ENCODE measurements around the gene TM7SF3.
A peak's percentile ranks its signal among the peaks of the same experiment; 100 is the strongest.

Gene TM7SF3

DNA sequence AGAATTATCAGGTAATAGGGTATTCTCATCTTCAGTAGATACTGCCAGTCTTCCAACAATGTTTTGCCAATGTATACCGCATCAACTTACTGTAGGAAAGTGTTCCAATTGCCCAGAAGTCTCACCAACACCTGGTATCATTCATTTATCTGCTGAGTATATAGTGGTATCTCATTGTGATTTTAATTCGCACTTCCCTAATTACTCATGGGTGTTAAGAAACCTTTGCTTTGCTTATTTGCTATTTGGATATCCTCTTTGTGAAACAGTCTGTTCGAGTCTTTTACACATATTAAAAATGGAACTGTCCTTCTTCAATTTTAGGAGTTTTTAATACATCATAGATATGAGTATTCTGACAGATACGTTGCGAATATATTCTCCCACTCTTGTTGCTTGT lies 6.1 kb downstream of the TM7SF3 start:
- no peak overlapping the region for H3K4me3 ChIP-seq (replicated peaks in 1 of 2; ENCODE audit: low read depth in 2 of 2, low read length in 2 of 2)
- TF ChIP-seq, protein P1, sequence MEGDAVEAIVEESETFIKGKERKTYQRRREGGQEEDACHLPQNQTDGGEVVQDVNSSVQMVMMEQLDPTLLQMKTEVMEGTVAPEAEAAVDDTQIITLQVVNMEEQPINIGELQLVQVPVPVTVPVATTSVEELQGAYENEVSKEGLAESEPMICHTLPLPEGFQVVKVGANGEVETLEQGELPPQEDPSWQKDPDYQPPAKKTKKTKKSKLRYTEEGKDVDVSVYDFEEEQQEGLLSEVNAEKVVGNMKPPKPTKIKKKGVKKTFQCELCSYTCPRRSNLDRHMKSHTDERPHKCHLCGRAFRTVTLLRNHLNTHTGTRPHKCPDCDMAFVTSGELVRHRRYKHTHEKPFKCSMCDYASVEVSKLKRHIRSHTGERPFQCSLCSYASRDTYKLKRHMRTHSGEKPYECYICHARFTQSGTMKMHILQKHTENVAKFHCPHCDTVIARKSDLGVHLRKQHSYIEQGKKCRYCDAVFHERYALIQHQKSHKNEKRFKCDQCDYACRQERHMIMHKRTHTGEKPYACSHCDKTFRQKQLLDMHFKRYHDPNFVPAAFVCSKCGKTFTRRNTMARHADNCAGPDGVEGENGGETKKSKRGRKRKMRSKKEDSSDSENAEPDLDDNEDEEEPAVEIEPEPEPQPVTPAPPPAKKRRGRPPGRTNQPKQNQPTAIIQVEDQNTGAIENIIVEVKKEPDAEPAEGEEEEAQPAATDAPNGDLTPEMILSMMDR (IDR thresholded peaks at IDR 0.05; ENCODE audit: low read depth, low read length), result no peak
- no peak for DNase-seq (ENCODE audit: low read depth in 2 of 2)

DNA sequence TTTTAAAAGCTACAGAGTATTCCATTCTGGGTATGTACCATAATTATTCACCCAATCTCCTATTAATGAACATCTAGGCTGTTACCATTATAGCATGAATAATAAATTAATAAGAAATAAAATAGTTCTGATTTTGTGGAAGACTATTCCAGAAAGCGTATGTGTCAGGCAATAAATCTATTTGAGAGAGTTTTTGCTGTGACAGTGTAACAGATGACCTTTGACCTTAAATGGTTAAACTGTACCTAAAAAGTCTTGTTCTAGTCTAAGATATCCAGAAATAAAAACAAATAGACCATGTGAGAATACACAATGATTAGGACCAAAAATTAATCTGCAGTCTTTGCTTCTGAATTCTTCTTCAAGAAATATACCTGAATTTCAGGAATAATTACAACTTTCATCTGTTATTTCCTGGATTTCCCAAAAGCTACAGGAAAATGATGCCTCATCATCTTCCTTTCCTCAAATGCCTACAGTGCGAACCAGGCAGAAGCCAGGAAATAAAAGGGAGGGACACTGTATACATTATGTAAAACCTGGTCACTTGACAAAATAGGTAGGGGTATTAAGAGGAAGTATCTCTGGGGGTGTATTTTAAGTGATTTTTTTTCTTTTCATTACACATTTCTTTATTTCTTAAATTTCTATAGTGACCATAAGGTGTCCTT lies 7.3 kb downstream of the TM7SF3 start:
- TF ChIP-seq, protein P1 (IDR thresholded peaks at IDR 0.05; ENCODE audit: low read depth, low read length), result no peak
- no peak overlapping the region for H3K4me3 ChIP-seq (replicated peaks in 1 of 2; ENCODE audit: low read depth in 2 of 2, low read length in 2 of 2)
- no peak for DNase-seq (ENCODE audit: low read depth in 2 of 2)

DNA sequence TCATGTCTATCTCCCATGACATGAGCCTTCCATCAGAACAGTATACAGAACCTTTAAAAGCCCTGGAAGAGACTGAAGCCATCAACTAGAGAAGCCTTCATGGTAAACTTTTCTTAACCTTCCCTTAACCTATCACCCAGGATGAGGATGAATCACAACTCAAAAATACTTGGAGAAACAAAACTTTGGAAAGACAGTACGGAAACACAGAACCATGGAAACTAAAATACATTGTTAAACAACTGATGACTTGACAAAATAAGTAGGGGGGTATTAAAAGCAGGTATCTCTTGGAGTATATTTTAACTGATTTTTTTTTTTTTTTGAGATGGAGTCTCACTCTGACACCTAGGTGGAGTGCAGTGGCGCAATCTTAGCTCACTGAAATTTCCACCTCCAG lies 8.7 kb downstream of the TM7SF3 start:
- TF ChIP-seq, protein P1 (IDR thresholded peaks at IDR 0.05; ENCODE audit: low read depth, low read length), result no peak
- no peak overlapping the region for H3K4me3 ChIP-seq (replicated peaks in 1 of 2; ENCODE audit: low read depth in 2 of 2, low read length in 2 of 2)
- DNase-seq (ENCODE audit: low read depth in 2 of 2), result no peak

DNA sequence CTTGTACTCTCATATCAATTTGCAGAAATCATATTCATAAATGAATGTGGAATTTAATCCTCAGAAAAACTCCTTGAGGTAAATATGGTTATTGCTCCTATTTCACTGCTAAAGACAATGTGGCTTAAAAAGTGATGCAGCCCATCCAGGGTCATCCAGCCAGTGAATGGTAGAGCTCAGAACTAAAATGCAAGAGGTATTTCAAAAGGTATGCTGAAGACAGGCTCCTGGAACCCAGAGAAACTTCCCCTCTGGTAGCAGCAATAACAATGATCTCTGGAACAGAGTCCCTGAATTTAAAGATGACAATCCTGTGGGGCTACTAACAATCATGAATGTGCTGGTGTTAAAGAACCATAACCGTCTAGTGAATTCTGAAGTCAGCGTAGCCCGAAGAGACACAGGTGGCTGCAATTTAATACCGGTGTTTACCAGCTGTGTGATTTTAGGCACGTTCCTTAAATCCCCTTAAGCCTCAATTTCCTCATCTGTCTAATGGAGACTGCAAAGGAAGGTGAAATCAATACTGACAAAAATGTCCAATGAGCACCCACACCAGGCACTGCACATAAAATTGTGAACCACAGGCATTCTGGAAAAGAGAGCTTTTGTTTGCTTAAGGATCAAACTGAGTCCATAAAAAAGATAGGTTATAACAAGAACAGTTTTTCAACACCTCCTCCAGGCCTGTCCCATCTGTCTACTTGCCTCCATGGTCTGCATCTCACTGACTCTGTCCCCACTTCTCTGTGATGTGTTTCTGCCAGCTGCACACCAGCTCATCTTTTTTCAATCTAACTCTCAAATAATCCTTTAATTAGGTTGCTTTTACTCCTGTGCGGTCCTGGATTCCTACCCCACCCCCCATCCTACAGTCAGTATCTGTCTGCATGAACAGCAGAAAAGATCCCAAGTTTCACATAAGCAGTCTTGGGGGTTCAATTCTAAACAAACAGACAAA lies 10.5 kb downstream of the TM7SF3 start:
- DNase-seq (ENCODE audit: low read depth in 2 of 2), result no peak
- H3K4me3 ChIP-seq (replicated peaks in 1 of 2; ENCODE audit: low read depth in 2 of 2, low read length in 2 of 2), result no peak overlapping the region
- TF ChIP-seq, protein P1 (IDR thresholded peaks at IDR 0.05; ENCODE audit: low read depth, low read length), result no peak

DNA sequence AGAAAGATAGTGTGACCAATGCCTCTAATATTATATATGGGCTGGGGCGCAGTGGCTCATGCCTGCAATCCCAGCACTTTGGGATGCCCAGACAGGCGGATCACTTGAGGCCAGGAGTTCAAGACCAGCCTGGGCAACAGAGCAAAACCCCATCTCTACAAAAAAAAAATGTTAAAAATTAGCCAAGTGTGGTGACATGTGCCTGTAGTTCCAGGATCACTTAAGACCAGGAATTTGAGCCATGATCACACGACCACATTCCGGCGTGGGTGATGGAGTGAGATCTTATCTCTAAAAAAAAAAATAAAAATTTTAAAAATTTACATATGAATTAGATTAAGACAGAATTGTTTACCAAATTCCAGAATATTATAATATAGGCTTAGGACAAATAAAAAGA lies 12.0 kb downstream of the TM7SF3 start:
- TF ChIP-seq, protein P1 (IDR thresholded peaks at IDR 0.05; ENCODE audit: low read depth, low read length), result no peak
- no peak overlapping the region for H3K4me3 ChIP-seq (replicated peaks in 1 of 2; ENCODE audit: low read depth in 2 of 2, low read length in 2 of 2)
- no peak for DNase-seq (ENCODE audit: low read depth in 2 of 2)

DNA sequence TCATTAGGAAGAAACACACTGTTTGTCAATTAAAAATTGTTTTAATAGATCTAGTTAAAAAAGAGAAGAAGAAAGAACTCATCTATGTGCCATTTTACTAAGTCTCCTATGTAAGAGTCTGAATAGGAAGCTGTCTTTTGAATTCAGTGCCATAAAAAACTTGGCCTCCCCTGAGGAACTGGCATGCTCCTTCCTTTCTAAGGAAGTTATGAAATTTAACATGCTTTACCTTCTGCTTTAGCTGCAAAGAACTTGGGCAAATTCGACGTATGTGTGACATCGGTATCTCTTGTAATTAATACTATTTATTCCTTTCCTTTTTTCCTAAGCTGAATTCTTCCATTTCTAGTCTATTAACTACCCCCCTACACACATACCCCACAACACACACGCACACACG lies 12.5 kb downstream of the TM7SF3 start:
- TF ChIP-seq, protein P1 (IDR thresholded peaks at IDR 0.05; ENCODE audit: low read depth, low read length), result no peak

More for the DNA sequence above, 12.5 kb downstream of the TM7SF3 start:
- H3K4me3 ChIP-seq (replicated peaks in 1 of 2; ENCODE audit: low read depth in 2 of 2, low read length in 2 of 2), result no peak overlapping the region
- DNase-seq (ENCODE audit: low read depth in 2 of 2), result peak in 1 of 2 donors; percentile 26

Measured in cardiac fibroblast (primary cell).